ENCODE data around the gene ADAMTS7. TPM values are rescaled to one million over a fixed set of nuclear protein-coding genes. Genes with fewer than 3 reads are reported as not detected.
"Not testable (repeated sequence)": the region's sequence is repeated elsewhere in the genome, so short reads cannot be mapped to it uniquely, and the experiment has no call there.

The ADAMTS7 gene
- total and polyA plus RNA-seq, 2 donors (not counting 3 experiments of a cell fraction or from before 2014, with no cell fraction given): 49.6 to 64.7 TPM

DNA sequence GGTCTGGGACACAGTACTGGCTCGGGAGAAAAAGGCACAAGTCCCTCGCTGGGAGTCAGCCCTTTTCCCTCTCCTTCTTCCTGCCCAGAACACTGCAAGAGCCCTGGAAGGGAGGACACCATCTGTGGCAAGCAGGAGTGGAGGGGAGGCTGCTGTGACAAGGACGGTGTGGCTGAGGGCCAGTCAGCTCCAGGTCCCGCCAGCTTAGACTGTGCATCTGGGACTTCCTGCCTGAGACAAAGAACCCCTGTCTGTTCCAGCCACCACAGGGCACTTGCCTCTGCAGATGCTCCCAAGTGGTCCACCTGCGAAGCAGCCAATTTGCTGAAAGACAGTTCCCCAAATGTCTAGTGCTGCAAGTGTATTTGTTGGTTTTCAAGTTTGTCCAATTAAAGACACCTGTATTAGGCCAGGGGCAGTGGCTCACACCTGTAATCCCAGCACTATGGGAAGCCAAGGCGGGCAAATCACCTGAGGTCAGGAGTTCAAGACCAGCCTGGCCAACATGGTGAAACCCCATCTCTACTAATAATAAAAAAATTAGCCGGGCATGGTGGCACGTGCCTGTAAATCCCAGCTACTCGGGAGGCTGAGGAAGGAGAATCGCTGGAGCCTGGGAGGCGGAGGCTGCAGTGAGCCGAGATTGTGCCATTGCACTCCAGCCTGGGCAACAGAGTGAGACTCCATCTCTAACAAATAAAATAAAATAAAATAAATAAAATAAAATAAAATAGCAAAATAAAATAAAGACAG, 41.6 kb downstream of the ADAMTS7 start:
- H2AFZ ChIP-seq (ENCODE audit: low read depth, low read length); H3K27ac ChIP-seq (ENCODE audit: insufficient read depth, low read depth, low read length); H3K36me3 ChIP-seq (ENCODE audit: control insufficient read depth in 2 of 2, extremely low read depth in 1 of 2, insufficient read depth in 2 of 2, low read length in 2 of 2); dilution Hi-C loops (cut with MboI; ENCODE audit: extremely low pct_ligation_motif_present, low sequenced_read_pairs); H3K4me3 ChIP-seq (replicated peaks in 1 of 3; ENCODE audit: insufficient read depth in 1 of 3, low read depth in 1 of 3, low read length in 3 of 3); FAIRE-seq; intact Hi-C loops (cut with micrococcal nuclease); H3K9me1 ChIP-seq (replicated peaks; ENCODE audit: control insufficient read depth, extremely low read depth, insufficient read depth, low read length); H3K9ac ChIP-seq (replicated peaks; ENCODE audit: extremely low read depth, insufficient read depth, low read length); BruUV-seq (replicated peaks); H3K4me2 ChIP-seq (ENCODE audit: insufficient read depth, low read length); H3K4me1 ChIP-seq (ENCODE audit: control insufficient read depth, extremely low read depth, insufficient read depth, low read length); H3K27me3 ChIP-seq (ENCODE audit: control insufficient read depth in 2 of 2, insufficient read depth in 2 of 2, low read length in 2 of 2); DNase-seq (ENCODE audit: low read depth, low spot score); POLR2A ChIA-PET; H3K79me2 ChIP-seq (ENCODE audit: control insufficient read depth, insufficient read depth, low read length); H4K20me1 ChIP-seq (replicated peaks; ENCODE audit: control insufficient read depth, extremely low read depth, insufficient read depth, low read length); H3K9me3 ChIP-seq (replicated peaks; ENCODE audit: control insufficient read depth, insufficient read depth, low read length): not testable (repeated sequence)
- CTCF ChIA-PET: interaction anchor here (0.9 kb wide), 1 partner anchor 35 kb away, joined by 3 read pairs; no protein-coding TSS in a partner anchor

DNA sequence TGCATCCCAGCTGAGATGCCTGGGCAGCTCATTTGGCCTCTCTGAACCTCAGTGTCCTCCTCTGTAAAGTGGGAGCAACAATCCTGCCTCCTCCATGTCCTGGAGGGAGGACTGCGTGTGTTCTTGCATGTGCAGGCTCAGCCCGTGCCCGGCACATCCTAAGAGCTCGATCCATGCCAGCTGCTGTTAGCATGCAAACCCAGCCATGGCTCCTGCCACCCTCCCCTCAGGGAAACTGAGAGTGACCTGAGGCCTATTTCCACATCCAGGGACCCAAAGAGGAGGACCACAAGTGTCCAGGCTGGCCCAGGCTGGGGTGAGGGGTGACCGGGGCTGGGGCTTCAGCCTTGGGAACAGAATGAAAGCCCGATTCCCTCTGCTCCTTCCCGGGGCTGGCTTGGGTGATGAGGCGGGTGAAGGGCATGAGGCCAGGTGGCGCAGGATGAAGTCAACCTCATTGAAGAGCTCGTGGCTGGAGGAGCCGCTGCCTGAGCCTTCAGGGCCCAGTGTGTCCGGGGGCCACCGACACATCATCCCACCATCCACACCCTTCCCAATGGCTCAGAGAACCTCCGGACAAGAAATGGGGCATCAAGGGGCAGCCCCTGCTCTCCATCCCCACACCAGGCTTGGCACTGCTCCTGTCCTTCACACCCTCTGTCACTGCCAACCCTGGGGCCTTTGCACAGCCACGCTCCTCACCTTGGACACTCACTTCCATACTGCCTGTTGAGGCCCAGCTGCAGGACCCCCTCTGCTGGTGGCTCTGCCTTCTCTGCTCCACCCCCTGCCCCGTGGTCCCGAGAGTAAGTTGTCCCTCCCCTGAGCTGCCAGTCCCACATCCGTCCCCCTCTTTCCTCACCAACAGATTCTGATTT, 42.5 kb downstream of the ADAMTS7 start:
- Histone ChIP-seq H3K9ac (replicated peaks; ENCODE audit: extremely low read depth, insufficient read depth, low read length) (no peak overlapping the region), H3K9me1 (replicated peaks; ENCODE audit: control insufficient read depth, extremely low read depth, insufficient read depth, low read length) (no peaks in the 10 kb centered on the region), H3K9me3 (replicated peaks; ENCODE audit: control insufficient read depth, insufficient read depth, low read length) (no peaks in the 10 kb centered on the region), H3K36me3 (ENCODE audit: control insufficient read depth in 2 of 2, extremely low read depth in 1 of 2, insufficient read depth in 2 of 2, low read length in 2 of 2) (no peaks in the 10 kb centered on the region), H3K27me3 (ENCODE audit: control insufficient read depth in 2 of 2, insufficient read depth in 2 of 2, low read length in 2 of 2) (no peaks in the 10 kb centered on the region), H3K4me1 (ENCODE audit: control insufficient read depth, extremely low read depth, insufficient read depth, low read length) (no peaks in the 10 kb centered on the region), H3K4me3 (replicated peaks in 1 of 3; ENCODE audit: insufficient read depth in 1 of 3, low read depth in 1 of 3, low read length in 3 of 3) (no peak overlapping the region), H2AFZ (ENCODE audit: low read depth, low read length) (no peak overlapping the region), H3K4me2 (ENCODE audit: insufficient read depth, low read length) (no peak overlapping the region), H4K20me1 (replicated peaks; ENCODE audit: control insufficient read depth, extremely low read depth, insufficient read depth, low read length) (no peaks in the 10 kb centered on the region), H3K27ac (ENCODE audit: insufficient read depth, low read depth, low read length) (no peak overlapping the region), H3K79me2 (ENCODE audit: control insufficient read depth, insufficient read depth, low read length) (no peaks in the 10 kb centered on the region)
- no peak for DNase-seq (ENCODE audit: low read depth, low spot score)
- intact Hi-C loops (cut with micrococcal nuclease) (no loop called here), dilution Hi-C loops (cut with MboI; ENCODE audit: extremely low pct_ligation_motif_present, low sequenced_read_pairs) (no loop called here)
- CTCF ChIA-PET: interaction anchor here (0.9 kb wide), 1 partner anchor 36 kb away, joined by 3 read pairs; no protein-coding TSS in a partner anchor
- BruUV-seq (replicated peaks): no TSS peak
- FAIRE-seq: no peak
- POLR2A ChIA-PET: no interaction called here
- no peak for TF ChIP-seq EZH2 (IDR thresholded peaks at IDR 0.05; ENCODE audit: borderline replicate concordance, low read depth, low read length, severe bottlenecking)
- TF ChIP-seq, protein P1, sequence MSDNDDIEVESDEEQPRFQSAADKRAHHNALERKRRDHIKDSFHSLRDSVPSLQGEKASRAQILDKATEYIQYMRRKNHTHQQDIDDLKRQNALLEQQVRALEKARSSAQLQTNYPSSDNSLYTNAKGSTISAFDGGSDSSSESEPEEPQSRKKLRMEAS (IDR thresholded peaks at IDR 0.05; ENCODE audit: insufficient read depth, insufficient read length): no peak
- no peak for TF ChIP-seq JUN (IDR thresholded peaks at IDR 0.05; ENCODE audit: borderline replicate concordance, insufficient read depth, insufficient read length, low read depth)
- no peak for TF ChIP-seq MYC (IDR thresholded peaks at IDR 0.05; ENCODE audit: low read depth, low read length)
- TF ChIP-seq, protein P2, sequence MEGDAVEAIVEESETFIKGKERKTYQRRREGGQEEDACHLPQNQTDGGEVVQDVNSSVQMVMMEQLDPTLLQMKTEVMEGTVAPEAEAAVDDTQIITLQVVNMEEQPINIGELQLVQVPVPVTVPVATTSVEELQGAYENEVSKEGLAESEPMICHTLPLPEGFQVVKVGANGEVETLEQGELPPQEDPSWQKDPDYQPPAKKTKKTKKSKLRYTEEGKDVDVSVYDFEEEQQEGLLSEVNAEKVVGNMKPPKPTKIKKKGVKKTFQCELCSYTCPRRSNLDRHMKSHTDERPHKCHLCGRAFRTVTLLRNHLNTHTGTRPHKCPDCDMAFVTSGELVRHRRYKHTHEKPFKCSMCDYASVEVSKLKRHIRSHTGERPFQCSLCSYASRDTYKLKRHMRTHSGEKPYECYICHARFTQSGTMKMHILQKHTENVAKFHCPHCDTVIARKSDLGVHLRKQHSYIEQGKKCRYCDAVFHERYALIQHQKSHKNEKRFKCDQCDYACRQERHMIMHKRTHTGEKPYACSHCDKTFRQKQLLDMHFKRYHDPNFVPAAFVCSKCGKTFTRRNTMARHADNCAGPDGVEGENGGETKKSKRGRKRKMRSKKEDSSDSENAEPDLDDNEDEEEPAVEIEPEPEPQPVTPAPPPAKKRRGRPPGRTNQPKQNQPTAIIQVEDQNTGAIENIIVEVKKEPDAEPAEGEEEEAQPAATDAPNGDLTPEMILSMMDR (IDR thresholded peaks at IDR 0.05; ENCODE audit: extremely low read depth in 1 of 2, insufficient read depth in 1 of 2, low read depth in 1 of 2, low read length in 2 of 2): no peak
- no peak for TF ChIP-seq FOS (IDR thresholded peaks at IDR 0.05; ENCODE audit: borderline replicate concordance, insufficient read depth, low read length)
- TF ChIP-seq POLR2AphosphoS5 (IDR thresholded peaks at IDR 0.05; ENCODE audit: insufficient read depth, low read depth, low read length): no peak
- TF ChIP-seq GATA2 (IDR thresholded peaks at IDR 0.05; ENCODE audit: insufficient read depth, insufficient read length, low read depth, low read length): no peak
- no peak for TF ChIP-seq POLR2A (IDR thresholded peaks at IDR 0.05; ENCODE audit: low read depth, low read length)

Data from endothelial cell of umbilical vein (primary cell).